B cell (primary cell): Measurements from ENCODE around the gene MIOS. TPM values are rescaled to one million over a fixed set of nuclear protein-coding genes. Genes with fewer than 3 reads are reported as not detected.

ENCODE experiments used
- polyA plus RNA-seq: library from polyadenylated mRNA; depleted of rRNA; stranded (reverse); fragments of >200 nt; gene quantifications from 2 replicates; pipeline ENCODE4 v1.2.3, GENCODE V29; 2012
- total RNA-seq, 2 donors: library from RNA; stranded (reverse); fragments of 120-200 nt in 1 of 2; gene quantifications; 1 replicate in 1 of 2; 2 replicates in 1 of 2; pipeline versions ENCODE4 v1.2.3 to v1.2.4, GENCODE V29; 2013 to 2022

Gene MIOS
- total and polyA plus RNA-seq, 2 donors (not counting 1 experiment from before 2014, with no cell fraction given) = 28.9 to 50.1 TPM

Other genes starting within 250 kb of the MIOS start
- gene COL28A1, start 31.0 kb upstream of the MIOS start, total RNA-seq = 0.49 and 0.67 TPM in 2 replicates
- gene COL28A1, start 31.0 kb upstream of the MIOS start, polyA plus RNA-seq = 0.18 and 0.50 TPM in 2 replicates
- 25.9 and 27.3 TPM in 2 replicates for gene UMAD1, start 73.9 kb downstream of the MIOS start, total RNA-seq
- 11.6 and 13.7 TPM in 2 replicates for gene UMAD1, start 73.9 kb downstream of the MIOS start, polyA plus RNA-seq
- gene RPA3, start 151.7 kb downstream of the MIOS start, total RNA-seq = 45.2 and 49.3 TPM in 2 replicates
- gene RPA3, start 151.7 kb downstream of the MIOS start, polyA plus RNA-seq = 25.6 and 51.4 TPM in 2 replicates